Endothelial cell of umbilical vein (primary cell): ENCODE measurements around the gene EEA1. TPM values are rescaled to one million over a fixed set of nuclear protein-coding genes. Genes with fewer than 3 reads are reported as not detected.

Experiments used
- BruUV-seq: library from RNA; stranded (reverse); fragments of 400-500 nt; replicated peaks from 2 replicates; lab custom pipeline; 2021; lab: Mats Ljungman, UMichigan
- CTCF ChIA-PET: fragments of 300-600, 350-600 bp; sonication (Branson Sonifier 250); formaldehyde crosslinking; loops from one replicate; lab custom pipeline; 2021; ENCODE audit warnings: antibody characterized with exemption, inconsistent platforms; lab: Charles Lee
- POLR2A ChIA-PET: fragments of 300-600, 350-600 bp; sonication (Branson Sonifier 250); formaldehyde crosslinking; loops from one replicate; lab custom pipeline; 2021; ENCODE audit warnings: antibody characterized with exemption, inconsistent platforms; lab: Charles Lee
- DNase-seq: peaks from one replicate; pipeline ENCODE4 v3.0.0-alpha.2; 2011; ENCODE audit warnings: low read depth, low spot score
- FAIRE-seq: peaks from 2 replicates; lab custom pipeline; 2011; peaks lifted over from hg19 to GRCh38; lab: Jason Lieb, UNC
- H2AFZ ChIP-seq: 2 replicates; pipeline ENCODE4 v1.6.0; 2012; ENCODE audit warnings: low read depth, low read length, control low read depth, inconsistent platforms
- H3K27ac ChIP-seq: 2 replicates; pipeline ENCODE4 v1.5.1; 2011; ENCODE audit warnings: low read depth, mild to moderate bottlenecking, control low read depth, low read length, moderate library complexity; ENCODE audit not compliant: insufficient read depth
- H3K27me3 ChIP-seq, 2 experiments: 2 replicates each; pipeline versions ENCODE4 v1.6.0 to v1.6.1; 2011; ENCODE audit warnings: low read length in 2 of 2, mixed read lengths in 1 of 2; ENCODE audit not compliant: control insufficient read depth in 2 of 2, insufficient read depth in 2 of 2
- H3K36me3 ChIP-seq, 2 experiments: 2 replicates in 1 of 2; 3 replicates in 1 of 2; pipeline ENCODE4 v1.5.1; 2011; ENCODE audit warnings: low read length in 2 of 2, mild to moderate bottlenecking in 1 of 2, moderate library complexity in 1 of 2; ENCODE audit not compliant: control insufficient read depth in 2 of 2, insufficient read depth in 2 of 2; ENCODE audit errors: extremely low read depth in 1 of 2
- H3K4me1 ChIP-seq: 3 replicates; pipeline ENCODE4 v1.5.1; 2011; ENCODE audit warnings: mild to moderate bottlenecking, low read length; ENCODE audit not compliant: control insufficient read depth, insufficient read depth; ENCODE audit errors: extremely low read depth
- H3K4me2 ChIP-seq: 2 replicates; pipeline ENCODE4 v1.6.1; 2011; ENCODE audit warnings: low read length, control low read depth, mixed read lengths; ENCODE audit not compliant: insufficient read depth
- H3K4me3 ChIP-seq, 3 experiments: fragments of 200-600 bp in 1 of 3; sonication (generic), shearing (Covaris generic) in 1 of 3; replicated peaks in 1 of 3; 2 replicates each; pipeline ENCODE4 v1.5.1; 2011 to 2016; ENCODE audit warnings: control low read depth in 3 of 3, low read length in 3 of 3, mild to moderate bottlenecking in 2 of 3, inconsistent platforms in 1 of 3, low read depth in 1 of 3, moderate library complexity in 1 of 3; ENCODE audit not compliant: insufficient read depth in 1 of 3
- H3K79me2 ChIP-seq: 2 replicates; pipeline ENCODE4 v1.6.0; 2012; ENCODE audit warnings: low read length, inconsistent platforms; ENCODE audit not compliant: control insufficient read depth, insufficient read depth
- H3K9ac ChIP-seq: replicated peaks from 2 replicates; pipeline ENCODE3; 2011; ENCODE audit warnings: low read length, control low read depth; ENCODE audit not compliant: insufficient read depth; ENCODE audit errors: extremely low read depth
- H3K9me1 ChIP-seq: replicated peaks from 3 replicates; pipeline ENCODE4 v1.6.0; 2011; ENCODE audit warnings: mild to moderate bottlenecking, low read length; ENCODE audit not compliant: control insufficient read depth, insufficient read depth; ENCODE audit errors: extremely low read depth
- H3K9me3 ChIP-seq: replicated peaks from 2 replicates; pipeline ENCODE4 v1.5.1; 2012; ENCODE audit warnings: low read length, inconsistent platforms; ENCODE audit not compliant: control insufficient read depth, insufficient read depth
- H4K20me1 ChIP-seq: replicated peaks from 2 replicates; pipeline ENCODE3; 2011; ENCODE audit warnings: mild to moderate bottlenecking, low read length; ENCODE audit not compliant: control insufficient read depth, insufficient read depth; ENCODE audit errors: extremely low read depth
- CTCF ChIP-seq, 2 donors: IDR thresholded peaks; 1 replicate in 1 of 2; 2 replicates in 1 of 2; pipeline ENCODE4 v1.5.1; 2011; ENCODE audit warnings: low read length in 2 of 2, mild to moderate bottlenecking in 2 of 2, moderate library complexity in 2 of 2, control low read depth in 1 of 2, inconsistent platforms in 1 of 2, low read depth in 1 of 2; ENCODE audit not compliant: insufficient read depth in 1 of 2; ENCODE audit errors: extremely low read depth in 1 of 2
- EZH2 ChIP-seq: IDR thresholded peaks from 2 replicates; pipeline ENCODE4 v1.6.1; 2012; ENCODE audit warnings: borderline replicate concordance, low read depth, mild to moderate bottlenecking, moderate library complexity, low read length, inconsistent platforms; ENCODE audit not compliant: severe bottlenecking
- FOS ChIP-seq: IDR thresholded peaks from 2 replicates; pipeline ENCODE4 v1.6.1; 2011; ENCODE audit warnings: mild to moderate bottlenecking, low read length, moderate library complexity, borderline replicate concordance; ENCODE audit not compliant: insufficient read depth
- GATA2 ChIP-seq: IDR thresholded peaks from 2 replicates; pipeline ENCODE4 v1.7.0; 2011; ENCODE audit warnings: low read depth, mild to moderate bottlenecking, moderate library complexity, mixed read lengths, low read length; ENCODE audit not compliant: insufficient read length, insufficient read depth
- JUN ChIP-seq: IDR thresholded peaks from 2 replicates; pipeline ENCODE4 v1.6.1; 2011; ENCODE audit warnings: borderline replicate concordance, low read depth; ENCODE audit not compliant: insufficient read length, insufficient read depth
- MYC ChIP-seq: IDR thresholded peaks from one replicate; pipeline ENCODE4 v1.6.1; 2011; ENCODE audit warnings: mild to moderate bottlenecking, low read depth, low read length
- POLR2A ChIP-seq: IDR thresholded peaks from 2 replicates; pipeline ENCODE4 v1.6.1; 2012; ENCODE audit warnings: low read depth, mild to moderate bottlenecking, control low read depth, low read length
- POLR2AphosphoS5 ChIP-seq: IDR thresholded peaks from 2 replicates; pipeline ENCODE4 v1.6.1; 2012; ENCODE audit warnings: low read depth, mild to moderate bottlenecking, control low read depth, low read length, moderate library complexity; ENCODE audit not compliant: insufficient read depth
- dilution Hi-C: fragments of 300-500 bp; cut with MboI; formaldehyde crosslinking; loops from one replicate; pipeline ENCODE4 v1.15.0; 2019; ENCODE audit warnings: low sequenced_read_pairs; ENCODE audit not compliant: extremely low pct_ligation_motif_present
- intact Hi-C: fragments of 100-400 bp; cut with micrococcal nuclease; formaldehyde crosslinking; loops from one replicate; pipeline ENCODE4 v1.10.0; 2022
- polyA plus RNA-seq, 4 experiments: library from polyadenylated mRNA; depleted of rRNA in 3 of 4; stranded (reverse) in 3 of 4; unstranded in 1 of 4; fragments of >200 nt; gene quantifications; 2 replicates each; pipeline versions ENCODE4 v1.2.1 to v1.2.3, GENCODE V29; 2011 to 2012; ENCODE audit warnings: missing spikeins in 1 of 4
- total RNA-seq: library from RNA; stranded (reverse); gene quantifications from 2 replicates; pipeline ENCODE4 v1.2.3, GENCODE V29; 2021
- TF ChIP-seq, protein P1 (sequence below): IDR thresholded peaks from 2 replicates; pipeline ENCODE4 v1.6.1; 2011; ENCODE audit not compliant: insufficient read depth, insufficient read length

EEA1 gene
- total and polyA plus RNA-seq, 2 donors (not counting 3 experiments of a cell fraction or from before 2014, with no cell fraction given), result 2.6 to 38.8 TPM

GRCh38 chr12:92953747-92954146 lies 24.7 kb upstream of the EEA1 start:
- H3K36me3 ChIP-seq, result no peaks in the 10 kb centered on the region
- H2AFZ ChIP-seq, result no peak overlapping the region
- H3K27me3 ChIP-seq, result no peaks in the 10 kb centered on the region
- H3K4me1 ChIP-seq, result no peaks in the 10 kb centered on the region
- H3K9me3 ChIP-seq, result peaks cover 2% of the 10 kb centered on the region
- CTCF ChIA-PET, result interaction anchor here (1.7 kb wide), 1 partner anchor 34 kb away, joined by 5 read pairs; no protein-coding TSS in a partner anchor
- FAIRE-seq, result no peak
- dilution Hi-C loops, result no loop called here
- TF ChIP-seq JUN (no peak), EZH2 (no peak), POLR2AphosphoS5 (no peak), CTCF (IDR thresholded peaks at IDR 0.05; ENCODE audit: extremely low read depth in 1 of 2, insufficient read depth in 1 of 2, low read depth in 1 of 2, low read length in 2 of 2) (no peak)
- TF ChIP-seq, protein P1, sequence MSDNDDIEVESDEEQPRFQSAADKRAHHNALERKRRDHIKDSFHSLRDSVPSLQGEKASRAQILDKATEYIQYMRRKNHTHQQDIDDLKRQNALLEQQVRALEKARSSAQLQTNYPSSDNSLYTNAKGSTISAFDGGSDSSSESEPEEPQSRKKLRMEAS, result no peak
- no peaks in the 10 kb centered on the region for H4K20me1 ChIP-seq
- no peaks in the 10 kb centered on the region for H3K79me2 ChIP-seq
- H3K9me1 ChIP-seq, result no peaks in the 10 kb centered on the region
- no peak overlapping the region for H3K4me3 ChIP-seq
- POLR2A ChIA-PET, result no interaction called here
- H3K27ac ChIP-seq, result no peak overlapping the region
- H3K4me2 ChIP-seq, result no peak overlapping the region
- DNase-seq, result no peak
- no peak overlapping the region for H3K9ac ChIP-seq
- intact Hi-C loops, result no loop called here
- BruUV-seq, result no TSS peak

GRCh38 chr12:92952394-92952793 lies 23.3 kb upstream of the EEA1 start:
- CTCF ChIA-PET, result no interaction called here
- TF ChIP-seq POLR2AphosphoS5, result no peak
- no peak for TF ChIP-seq MYC
- no peak for TF ChIP-seq EZH2
- TF ChIP-seq, protein P1, result no peak
- no peak for TF ChIP-seq POLR2A
- TF ChIP-seq FOS, result no peak
- TF ChIP-seq GATA2, result no peak

More at GRCh38 chr12:92952394-92952793, 23.3 kb upstream of the EEA1 start:
- Histone ChIP-seq H3K4me3 (no peak overlapping the region), H2AFZ (no peak overlapping the region), H3K27ac (no peak overlapping the region), H4K20me1 (no peaks in the 10 kb centered on the region), H3K36me3 (no peaks in the 10 kb centered on the region), H3K9ac (no peak overlapping the region), H3K79me2 (no peaks in the 10 kb centered on the region), H3K9me3 (no peaks in the 10 kb centered on the region), H3K4me2 (no peak overlapping the region), H3K27me3 (no peaks in the 10 kb centered on the region), H3K4me1 (no peaks in the 10 kb centered on the region), H3K9me1 (no peaks in the 10 kb centered on the region)
- POLR2A ChIA-PET, result no interaction called here
- DNase-seq (no peak), FAIRE-seq (no peak)
- intact Hi-C loops (no loop called here), dilution Hi-C loops (no loop called here)
- no TSS peak for BruUV-seq
